ENCODE data around the gene PTPRQ. TPM values are rescaled to one million over a fixed set of nuclear protein-coding genes. Genes with fewer than 3 reads are reported as not detected.
"Not testable (repeated sequence)": the region's sequence is repeated elsewhere in the genome, so short reads cannot be mapped to it uniquely, and the experiment has no call there.

The PTPRQ gene
- 0.90 TPM for polyA plus RNA-seq (ENCODE audit: insufficient read length)

DNA sequence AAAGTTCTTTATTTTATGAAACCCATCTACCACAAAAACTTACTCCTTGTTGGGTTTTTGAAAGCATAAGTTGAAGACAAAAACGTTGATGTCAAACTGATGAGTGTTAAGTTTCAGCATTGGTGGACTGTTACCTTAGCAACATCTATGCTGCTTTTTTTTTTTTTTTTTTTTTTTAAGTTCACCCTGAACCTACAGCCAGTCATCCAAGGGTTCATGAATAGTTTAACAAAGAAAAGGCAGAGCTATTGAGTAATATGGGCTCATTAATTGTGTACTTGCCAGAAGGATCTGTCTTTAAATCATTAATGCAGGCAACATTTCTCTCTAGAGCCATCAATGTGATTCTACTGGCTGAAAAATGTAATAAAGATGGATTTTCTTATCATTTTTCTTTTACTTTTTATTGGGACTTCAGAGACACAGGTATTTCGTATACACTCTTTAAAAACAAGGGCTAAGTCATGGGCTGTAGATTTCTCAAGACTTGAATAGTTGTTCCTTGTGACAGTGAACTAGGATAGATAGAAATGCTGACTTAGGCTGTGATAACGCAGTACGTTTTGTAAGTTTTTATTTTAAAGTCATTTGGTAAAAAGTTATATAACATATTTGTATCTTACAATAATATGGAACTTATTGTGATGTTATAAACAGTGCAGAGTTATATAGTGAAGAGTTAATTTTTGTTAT is at the start of gene PTPRQ:
TSS of gene PTPRQ (plus strand) at position 262 of the 693 bp plus-strand sequence. CDS start at position 373, 111 bp downstream.
- no peak for DNase-seq (ENCODE audit: low read depth)

GRCh38 chr12:80400571-80400991 is 43.5 kb upstream of the PTPRQ start:
- DNase-seq (ENCODE audit: low read depth): no peak

- DNase-seq (ENCODE audit: low read depth): no peak
These were observed 42.8 kb upstream of the PTPRQ start for GRCh38 chr12:80401191-80401590.

GRCh38 chr12:80404629-80405028 is 39.4 kb upstream of the PTPRQ start:
- no peak for DNase-seq (ENCODE audit: low read depth)

- DNase-seq (ENCODE audit: low read depth): no peak
These were observed 37.8 kb upstream of the PTPRQ start for GRCh38 chr12:80406253-80406652.

GRCh38 chr12:80411787-80412186 is 32.2 kb upstream of the PTPRQ start:
- no peak for DNase-seq (ENCODE audit: low read depth)

- DNase-seq (ENCODE audit: low read depth): peak; percentile 26
These were observed 31.6 kb upstream of the PTPRQ start for GRCh38 chr12:80412343-80412953.

DNA sequence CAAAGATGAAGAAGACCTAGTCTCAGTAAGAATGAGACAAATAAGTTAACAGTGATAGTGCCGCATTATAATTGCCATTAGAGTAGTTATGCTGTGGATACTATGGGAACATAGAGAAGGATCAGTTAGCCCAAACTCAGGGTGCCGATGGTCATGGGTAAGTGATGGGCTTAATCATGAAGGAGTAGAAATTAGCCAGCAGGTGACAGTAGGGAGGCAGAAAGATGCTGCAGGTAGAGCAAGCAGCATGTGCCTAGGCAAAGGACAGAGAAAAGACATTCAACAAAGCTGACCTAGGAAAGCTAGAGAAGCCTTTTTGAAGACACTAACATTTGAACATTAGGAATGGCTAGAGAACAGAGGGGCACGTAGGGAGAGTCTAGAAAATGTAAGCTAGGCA is 30.6 kb upstream of the PTPRQ start:
- no peak for DNase-seq (ENCODE audit: low read depth)

- no peak for DNase-seq (ENCODE audit: low read depth)
These were observed 28.6 kb upstream of the PTPRQ start for GRCh38 chr12:80415466-80415865.

DNA sequence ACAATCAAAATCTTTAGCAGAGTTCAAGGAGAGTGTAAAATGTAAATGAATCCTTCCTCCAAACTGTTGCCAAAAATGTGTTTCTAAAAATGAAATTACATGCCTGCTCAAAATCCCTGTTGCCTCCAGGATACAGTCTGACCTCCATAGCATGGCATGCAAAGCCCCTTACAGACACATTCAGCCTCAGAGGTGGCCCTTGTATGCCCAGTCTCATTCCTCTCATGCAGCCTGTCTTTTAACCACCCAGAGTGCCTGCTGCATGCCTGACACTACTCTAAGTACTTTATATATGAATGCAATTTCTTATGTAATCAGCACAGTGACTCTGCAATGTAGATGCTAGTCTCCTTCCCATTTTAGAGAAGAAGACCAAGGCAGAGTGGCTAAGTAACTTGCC is 24.4 kb upstream of the PTPRQ start:
- no peak for DNase-seq (ENCODE audit: low read depth)

DNA sequence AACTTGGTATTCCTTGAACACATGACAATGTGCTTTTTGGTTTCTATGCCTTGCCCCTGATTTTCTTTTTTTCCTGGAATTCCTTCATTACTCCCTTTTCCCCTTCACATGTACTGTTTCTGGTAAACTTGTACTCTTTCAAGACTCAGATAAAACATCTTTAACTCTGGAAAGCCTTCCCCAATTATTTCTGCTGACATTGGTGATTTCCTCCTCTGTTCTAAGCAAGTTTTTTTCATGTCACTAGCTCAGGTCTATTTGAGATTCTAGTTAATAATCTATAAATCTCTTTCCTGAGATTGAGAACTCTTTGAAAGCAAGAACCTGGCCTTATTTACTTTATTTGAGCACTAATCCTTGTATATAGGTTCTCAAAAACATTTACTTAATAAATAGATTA is 24.0 kb upstream of the PTPRQ start:
- DNase-seq (ENCODE audit: low read depth): no peak

GRCh38 chr12:80422550-80422949 is 21.5 kb upstream of the PTPRQ start:
- DNase-seq (ENCODE audit: low read depth): no peak

- DNase-seq (ENCODE audit: low read depth): no peak
These were observed 12.0 kb upstream of the PTPRQ start for GRCh38 chr12:80432061-80432460.

DNA sequence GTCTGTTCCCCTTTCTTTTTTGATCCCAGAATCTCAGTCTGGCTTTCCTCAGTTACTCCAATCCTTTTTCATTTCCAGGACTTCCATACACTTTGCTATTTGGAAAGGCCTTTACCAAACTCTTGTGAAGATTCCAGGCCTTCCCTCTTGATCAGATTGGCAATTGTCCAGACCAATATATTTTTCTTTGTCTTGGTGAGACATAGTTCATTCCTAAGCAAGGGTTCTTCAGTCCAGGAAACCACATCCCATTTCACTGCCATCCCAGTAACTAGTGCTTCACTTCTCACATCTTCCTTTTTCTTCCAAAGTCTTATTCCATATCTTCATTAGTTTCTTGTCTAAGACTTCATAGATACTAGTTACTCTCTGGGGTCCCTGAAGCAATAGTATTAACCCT is 2.1 kb upstream of the PTPRQ start:
- no peak for DNase-seq (ENCODE audit: low read depth)

GRCh38 chr12:80442426-80443222 is 1.4 kb upstream of the PTPRQ start:
- DNase-seq (ENCODE audit: low read depth): no peak

DNA sequence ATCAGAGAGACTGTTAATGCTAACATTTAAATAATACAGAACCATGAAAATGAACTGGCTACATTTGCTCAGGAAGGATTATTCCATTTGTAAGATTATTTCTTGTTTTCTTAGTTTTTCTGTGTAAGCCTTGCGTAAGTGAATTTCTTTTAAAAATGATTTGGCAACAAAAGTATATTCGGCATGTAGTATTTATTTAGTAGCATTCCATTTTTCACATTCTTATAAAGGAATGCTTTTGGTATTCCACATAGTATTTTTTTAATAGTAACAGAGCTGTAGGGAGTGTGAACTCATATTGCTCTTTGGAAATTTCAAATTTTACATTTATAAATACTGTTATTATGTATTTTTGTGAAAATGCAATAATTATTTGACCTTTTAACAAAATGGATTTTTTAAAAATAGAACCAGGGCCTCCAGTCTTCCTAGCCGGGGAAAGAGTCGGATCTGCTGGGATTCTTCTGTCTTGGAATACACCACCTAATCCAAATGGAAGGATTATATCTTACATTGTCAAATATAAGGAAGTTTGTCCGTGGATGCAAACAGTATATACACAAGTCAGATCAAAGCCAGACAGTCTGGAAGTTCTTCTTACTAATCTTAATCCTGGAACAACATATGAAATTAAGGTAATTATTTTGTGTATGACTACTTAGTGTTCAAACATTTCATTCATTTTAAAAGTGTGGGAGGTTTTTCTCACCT is 1.2 kb downstream of the PTPRQ start:
- no peak for DNase-seq (ENCODE audit: low read depth)

- no peak for DNase-seq (ENCODE audit: low read depth)
These were observed 12.5 kb downstream of the PTPRQ start for GRCh38 chr12:80456513-80456912.

DNA sequence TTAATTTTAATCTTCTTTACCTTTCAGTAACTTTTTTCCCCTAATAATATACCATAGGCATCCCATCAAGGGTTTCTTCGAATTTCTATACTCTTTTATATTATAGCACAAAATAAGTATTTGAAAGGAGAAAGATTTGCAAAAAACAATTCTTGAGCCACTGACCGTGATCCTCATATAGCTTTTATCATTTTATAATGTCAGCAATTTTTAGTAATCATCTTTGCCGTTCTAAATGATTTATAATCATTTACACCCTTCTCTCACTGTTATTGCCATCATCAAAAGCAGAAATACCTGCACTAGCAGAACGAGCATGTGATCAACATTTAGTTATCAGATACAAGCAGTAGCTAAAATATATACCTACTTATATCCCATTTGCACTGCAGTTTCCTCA is 16.9 kb downstream of the PTPRQ start:
- no peak for DNase-seq (ENCODE audit: low read depth)

- not testable (repeated sequence) for DNase-seq (ENCODE audit: low read depth)
These were observed 17.8 kb downstream of the PTPRQ start for GRCh38 chr12:80461851-80462250.

GRCh38 chr12:80469681-80470080 is 25.6 kb downstream of the PTPRQ start:
- no peak for DNase-seq (ENCODE audit: low read depth)

DNA sequence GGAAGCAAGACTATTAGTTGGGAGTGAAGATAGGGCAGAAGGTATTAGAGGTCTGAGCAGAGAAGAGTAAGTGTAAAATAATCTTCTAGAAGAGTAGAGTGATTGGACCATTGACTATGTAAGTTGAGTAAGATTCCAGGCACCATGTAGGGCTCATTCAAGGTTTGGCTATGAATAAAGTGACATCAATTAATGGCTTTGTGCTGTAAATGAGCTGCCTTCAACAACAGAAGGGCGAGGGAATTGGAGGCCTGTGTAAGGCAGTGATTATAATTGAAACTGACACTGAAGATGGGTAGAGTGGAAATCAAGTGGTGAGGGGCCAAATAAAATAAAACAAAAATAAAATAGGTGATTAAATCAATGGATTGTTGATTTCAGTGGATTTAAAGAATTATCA is 26.4 kb downstream of the PTPRQ start:
- DNase-seq (ENCODE audit: low read depth): no peak

- no peak for DNase-seq (ENCODE audit: low read depth)
These were observed 28.2 kb downstream of the PTPRQ start for GRCh38 chr12:80472236-80472635.
